ENCODE data around the gene LYRM4. TPM values are rescaled to one million over a fixed set of nuclear protein-coding genes. Genes with fewer than 3 reads are reported as not detected.

The LYRM4 gene
- polyA plus RNA-seq, 1 donor (not counting 4 experiments of a cell fraction or from before 2014, with no cell fraction given) = 41.1 TPM

DNA sequence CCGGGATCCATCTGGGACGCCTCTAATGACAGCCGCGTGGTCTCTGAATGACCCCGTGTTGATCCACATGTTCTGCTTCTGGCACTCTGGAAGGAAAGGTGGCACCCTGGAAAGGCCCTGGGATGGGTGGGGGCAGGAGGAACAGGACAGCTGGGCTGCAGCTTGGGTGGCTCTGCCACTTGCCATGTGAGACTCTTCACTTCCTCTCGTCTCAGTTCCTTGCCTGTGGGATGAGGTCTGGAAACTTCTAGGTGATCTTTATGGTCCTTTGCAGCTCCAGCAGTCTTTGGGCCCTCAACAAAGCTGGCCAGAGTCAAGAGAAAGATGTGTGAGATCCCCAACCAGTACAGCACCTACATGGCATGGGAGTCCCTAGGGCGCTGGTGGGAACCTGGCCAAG is 149.1 kb downstream of the LYRM4 start:
- Histone ChIP-seq H3K9me1 (ENCODE audit: control insufficient read depth, extremely low read depth, insufficient read depth, low read length) (peaks cover 6% of the 10 kb centered on the region), H3K4me3 (ENCODE audit: control insufficient read depth in 2 of 3, extremely low read depth in 1 of 3, insufficient read depth in 2 of 3, low read depth in 1 of 3, low read length in 3 of 3) (no peak overlapping the region), H4K20me1 (ENCODE audit: control insufficient read depth, extremely low read depth, insufficient read depth, low read length) (peaks cover 2% of the 10 kb centered on the region), H3K79me2 (ENCODE audit: control insufficient read depth, insufficient read depth, low read length) (no peaks in the 10 kb centered on the region), H3K27ac (ENCODE audit: control insufficient read depth, insufficient read depth, low read length) (no peak overlapping the region), H3K36me3 (ENCODE audit: control insufficient read depth in 2 of 2, extremely low read depth in 1 of 2, insufficient read depth in 2 of 2, low read length in 2 of 2) (no peaks in the 10 kb centered on the region), H2AFZ (ENCODE audit: control insufficient read depth, low read length) (no peak overlapping the region), H3K4me2 (ENCODE audit: control insufficient read depth, extremely low read depth, insufficient read depth, low read depth, low read length) (no peak overlapping the region), H3K9me3 (ENCODE audit: control insufficient read depth, low read depth, low read length) (no peaks in the 10 kb centered on the region), H3K4me1 (ENCODE audit: control insufficient read depth, extremely low read depth, insufficient read depth, low read length) (peaks cover 14% of the 10 kb centered on the region), H3K9ac (ENCODE audit: control insufficient read depth, extremely low read depth, insufficient read depth, low read length) (no peak overlapping the region), H3K27me3 (ENCODE audit: control insufficient read depth, extremely low read depth, insufficient read depth, low read length) (no peaks in the 10 kb centered on the region)
- DNase-seq (ENCODE audit: low read depth, low spot score) (no peak), FAIRE-seq (no peak)
- dilution Hi-C loops (cut with MboI; ENCODE audit: extremely low pct_ligation_motif_present, low sequenced_read_pairs) = no loop called here
- TF ChIP-seq EZH2 (IDR thresholded peaks at IDR 0.05; ENCODE audit: low read length) = no peak
- TF ChIP-seq, protein P1, sequence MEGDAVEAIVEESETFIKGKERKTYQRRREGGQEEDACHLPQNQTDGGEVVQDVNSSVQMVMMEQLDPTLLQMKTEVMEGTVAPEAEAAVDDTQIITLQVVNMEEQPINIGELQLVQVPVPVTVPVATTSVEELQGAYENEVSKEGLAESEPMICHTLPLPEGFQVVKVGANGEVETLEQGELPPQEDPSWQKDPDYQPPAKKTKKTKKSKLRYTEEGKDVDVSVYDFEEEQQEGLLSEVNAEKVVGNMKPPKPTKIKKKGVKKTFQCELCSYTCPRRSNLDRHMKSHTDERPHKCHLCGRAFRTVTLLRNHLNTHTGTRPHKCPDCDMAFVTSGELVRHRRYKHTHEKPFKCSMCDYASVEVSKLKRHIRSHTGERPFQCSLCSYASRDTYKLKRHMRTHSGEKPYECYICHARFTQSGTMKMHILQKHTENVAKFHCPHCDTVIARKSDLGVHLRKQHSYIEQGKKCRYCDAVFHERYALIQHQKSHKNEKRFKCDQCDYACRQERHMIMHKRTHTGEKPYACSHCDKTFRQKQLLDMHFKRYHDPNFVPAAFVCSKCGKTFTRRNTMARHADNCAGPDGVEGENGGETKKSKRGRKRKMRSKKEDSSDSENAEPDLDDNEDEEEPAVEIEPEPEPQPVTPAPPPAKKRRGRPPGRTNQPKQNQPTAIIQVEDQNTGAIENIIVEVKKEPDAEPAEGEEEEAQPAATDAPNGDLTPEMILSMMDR (optimal IDR thresholded peaks at IDR 0.05 in 1 of 3, IDR thresholded peaks at IDR 0.05 in 1 of 3, conservative IDR thresholded peaks at IDR 0.05 in 1 of 3; ENCODE audit: extremely low read depth in 1 of 3, insufficient read depth in 2 of 3, low read length in 3 of 3) = no peak

DNA sequence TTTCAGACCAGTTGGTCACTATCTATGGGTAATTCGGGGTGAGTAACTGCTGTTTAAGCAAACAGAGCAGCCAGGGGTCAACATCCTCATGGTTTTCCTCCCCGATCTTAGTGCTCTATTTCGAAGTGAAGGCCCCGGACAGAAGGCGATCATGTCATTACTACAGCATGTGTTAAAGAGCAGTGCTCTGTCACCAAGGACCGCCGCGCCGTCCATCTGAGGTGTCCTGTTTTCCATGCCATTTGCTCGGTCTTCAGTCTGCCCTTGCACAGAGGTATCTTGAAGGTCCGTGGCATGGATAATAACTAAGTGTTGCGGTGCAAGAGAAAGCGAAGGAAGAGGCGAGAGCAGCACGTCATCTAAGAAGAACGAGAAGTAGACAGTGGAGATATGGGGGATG is 150.5 kb downstream of the LYRM4 start:
- FAIRE-seq (no peak), DNase-seq (ENCODE audit: low read depth, low spot score) (no peak)
- no peaks in the 10 kb centered on the region for H3K79me2 ChIP-seq (ENCODE audit: control insufficient read depth, insufficient read depth, low read length)
- H3K4me1 ChIP-seq (ENCODE audit: control insufficient read depth, extremely low read depth, insufficient read depth, low read length) = peaks cover 14% of the 10 kb centered on the region
- no peak overlapping the region for H3K9ac ChIP-seq (ENCODE audit: control insufficient read depth, extremely low read depth, insufficient read depth, low read length)
- H4K20me1 ChIP-seq (ENCODE audit: control insufficient read depth, extremely low read depth, insufficient read depth, low read length) = peaks cover 2% of the 10 kb centered on the region
- no peaks in the 10 kb centered on the region for H3K9me3 ChIP-seq (ENCODE audit: control insufficient read depth, low read depth, low read length)
- no peaks in the 10 kb centered on the region for H3K27me3 ChIP-seq (ENCODE audit: control insufficient read depth, extremely low read depth, insufficient read depth, low read length)
- no peaks in the 10 kb centered on the region for H3K36me3 ChIP-seq (ENCODE audit: control insufficient read depth in 2 of 2, extremely low read depth in 1 of 2, insufficient read depth in 2 of 2, low read length in 2 of 2)
- H3K9me1 ChIP-seq (ENCODE audit: control insufficient read depth, extremely low read depth, insufficient read depth, low read length) = peaks cover 4% of the 10 kb centered on the region
- no peak overlapping the region for H3K27ac ChIP-seq (ENCODE audit: control insufficient read depth, insufficient read depth, low read length)
- TF ChIP-seq, protein P1 (optimal IDR thresholded peaks at IDR 0.05 in 1 of 3, IDR thresholded peaks at IDR 0.05 in 1 of 3, conservative IDR thresholded peaks at IDR 0.05 in 1 of 3; ENCODE audit: extremely low read depth in 1 of 3, insufficient read depth in 2 of 3, low read length in 3 of 3) = no peak
- no peak for TF ChIP-seq EZH2 (IDR thresholded peaks at IDR 0.05; ENCODE audit: low read length)
- H3K4me3 ChIP-seq (ENCODE audit: control insufficient read depth in 2 of 3, extremely low read depth in 1 of 3, insufficient read depth in 2 of 3, low read depth in 1 of 3, low read length in 3 of 3) = no peak overlapping the region
- no peak overlapping the region for H2AFZ ChIP-seq (ENCODE audit: control insufficient read depth, low read length)
- dilution Hi-C loops (cut with MboI; ENCODE audit: extremely low pct_ligation_motif_present, low sequenced_read_pairs) = no loop called here
- H3K4me2 ChIP-seq (ENCODE audit: control insufficient read depth, extremely low read depth, insufficient read depth, low read depth, low read length) = no peak overlapping the region
